Measurements from ENCODE around the gene RHNO1. TPM values are rescaled to one million over a fixed set of nuclear protein-coding genes. Genes with fewer than 3 reads are reported as not detected.

Gene RHNO1
- total and polyA plus RNA-seq, 2 experiments from 2014 or later, result 44.2 to 50.6 TPM

GRCh38 chr12:2937500-2937899 is 60.5 kb downstream of the RHNO1 start:
- peak in 1 of 2 donors; percentile 11 for DNase-seq (ENCODE audit: low read depth in 1 of 2, low spot score in 1 of 2)
- Histone ChIP-seq H3K4me3 (no peak overlapping the region), H3K4me1 (ENCODE audit: low read depth) (no peaks in the 10 kb centered on the region), H3K9me3 (ENCODE audit: low read depth) (no peaks in the 10 kb centered on the region), H3K36me3 (peaks cover 28% of the 10 kb centered on the region), H3K27me3 (no peaks in the 10 kb centered on the region), H3K27ac (no peak overlapping the region)
- TF ChIP-seq, protein P1, sequence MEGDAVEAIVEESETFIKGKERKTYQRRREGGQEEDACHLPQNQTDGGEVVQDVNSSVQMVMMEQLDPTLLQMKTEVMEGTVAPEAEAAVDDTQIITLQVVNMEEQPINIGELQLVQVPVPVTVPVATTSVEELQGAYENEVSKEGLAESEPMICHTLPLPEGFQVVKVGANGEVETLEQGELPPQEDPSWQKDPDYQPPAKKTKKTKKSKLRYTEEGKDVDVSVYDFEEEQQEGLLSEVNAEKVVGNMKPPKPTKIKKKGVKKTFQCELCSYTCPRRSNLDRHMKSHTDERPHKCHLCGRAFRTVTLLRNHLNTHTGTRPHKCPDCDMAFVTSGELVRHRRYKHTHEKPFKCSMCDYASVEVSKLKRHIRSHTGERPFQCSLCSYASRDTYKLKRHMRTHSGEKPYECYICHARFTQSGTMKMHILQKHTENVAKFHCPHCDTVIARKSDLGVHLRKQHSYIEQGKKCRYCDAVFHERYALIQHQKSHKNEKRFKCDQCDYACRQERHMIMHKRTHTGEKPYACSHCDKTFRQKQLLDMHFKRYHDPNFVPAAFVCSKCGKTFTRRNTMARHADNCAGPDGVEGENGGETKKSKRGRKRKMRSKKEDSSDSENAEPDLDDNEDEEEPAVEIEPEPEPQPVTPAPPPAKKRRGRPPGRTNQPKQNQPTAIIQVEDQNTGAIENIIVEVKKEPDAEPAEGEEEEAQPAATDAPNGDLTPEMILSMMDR (IDR thresholded peaks at IDR 0.05; ENCODE audit: low read depth, low read length), result no peak

Other genes starting within 250 kb of the RHNO1 start
- 96.3 and 124 TPM in 2 replicates for gene FKBP4, start 82.3 kb upstream of the RHNO1 start, total RNA-seq
- gene FKBP4, start 82.3 kb upstream of the RHNO1 start, polyA plus RNA-seq, result 112 and 129 TPM in 2 replicates
- gene ITFG2, start 64.6 kb upstream of the RHNO1 start, total RNA-seq, result 23.6 and 30.4 TPM in 2 replicates
- 45.2 and 45.5 TPM in 2 replicates for gene ITFG2, start 64.6 kb upstream of the RHNO1 start, polyA plus RNA-seq
- not detected in 2 replicates for gene NRIP2, start 42.2 kb upstream of the RHNO1 start, total RNA-seq
- 1.3 and 1.4 TPM in 2 replicates for gene NRIP2, start 42.2 kb upstream of the RHNO1 start, polyA plus RNA-seq
- gene TEX52, start 20.2 kb upstream of the RHNO1 start, total RNA-seq, result not detected in 2 replicates
- 0.15 TPM in 1 of 2 replicates, not detected in the other for gene TEX52, start 20.2 kb upstream of the RHNO1 start, polyA plus RNA-seq
- 9.9 and 36.1 TPM in 2 replicates for gene FOXM1, start within 50 bp of the RHNO1 start, total RNA-seq
- gene FOXM1, start within 50 bp of the RHNO1 start, polyA plus RNA-seq, result 11.5 and 44.3 TPM in 2 replicates
- gene TULP3, start 13.7 kb downstream of the RHNO1 start, total RNA-seq, result 19.5 and 20.1 TPM in 2 replicates
- gene TULP3, start 13.7 kb downstream of the RHNO1 start, polyA plus RNA-seq, result 25.8 and 30.4 TPM in 2 replicates
- gene TEAD4, start 82.2 kb downstream of the RHNO1 start, total RNA-seq, result 29.1 and 31.9 TPM in 2 replicates
- 21.3 and 23.9 TPM in 2 replicates for gene TEAD4, start 82.2 kb downstream of the RHNO1 start, polyA plus RNA-seq
- 153 and 199 TPM in 2 replicates for gene TSPAN9, start 200.2 kb downstream of the RHNO1 start, total RNA-seq
- gene TSPAN9, start 200.2 kb downstream of the RHNO1 start, polyA plus RNA-seq, result 13.3 and 17.9 TPM in 2 replicates

All from cardiac muscle cell (in vitro differentiated cells and primary cell).